HG03521 (cell line): ENCODE data around the gene NDUFS6.
"Not testable (repeated sequence)": the region's sequence is repeated elsewhere in the genome, so short reads cannot be mapped to it uniquely, and the experiment has no call there.

Experiments used
- ATAC-seq: cut with Tn5 transposase; IDR thresholded peaks from one replicate; pipeline ENCODE4 v1.9.1; 2021; ENCODE audit warnings: mild to moderate bottlenecking, moderate library complexity; ENCODE audit not compliant: unreplicated experiment

NDUFS6 gene

GRCh38 chr5:1781726-1782384, 19.4 kb upstream of the NDUFS6 start:
- ATAC-seq, result no peak

GRCh38 chr5:1782385-1783215, 18.6 kb upstream of the NDUFS6 start:
- ATAC-seq, result no peak

- ATAC-seq, result peak; percentile 69
These were observed 18.0 kb upstream of the NDUFS6 start for GRCh38 chr5:1783216-1783554.

GRCh38 chr5:1784197-1785050, 16.8 kb upstream of the NDUFS6 start:
- ATAC-seq, result no peak

GRCh38 chr5:1785062-1785461, 16.1 kb upstream of the NDUFS6 start:
- no peak for ATAC-seq

GRCh38 chr5:1785984-1786383, 15.2 kb upstream of the NDUFS6 start:
- no peak for ATAC-seq

GRCh38 chr5:1786621-1787471, 14.4 kb upstream of the NDUFS6 start:
- ATAC-seq, result no peak

GRCh38 chr5:1787472-1788047, 13.6 kb upstream of the NDUFS6 start:
- no peak for ATAC-seq

GRCh38 chr5:1788200-1788599, 13.0 kb upstream of the NDUFS6 start:
- ATAC-seq, result no peak

GRCh38 chr5:1788828-1789227, 12.4 kb upstream of the NDUFS6 start:
- no peak for ATAC-seq

GRCh38 chr5:1789438-1789833, 11.8 kb upstream of the NDUFS6 start:
- not testable (repeated sequence) for ATAC-seq

- no peak for ATAC-seq
These were observed 11.3 kb upstream of the NDUFS6 start for GRCh38 chr5:1789834-1790471.

GRCh38 chr5:1791176-1791575, 10.0 kb upstream of the NDUFS6 start:
- ATAC-seq, result no peak

- peak; percentile 98 for ATAC-seq
These were observed 8.4 kb upstream of the NDUFS6 start for GRCh38 chr5:1792842-1793266.

- ATAC-seq, result no peak
These were observed 7.9 kb upstream of the NDUFS6 start for GRCh38 chr5:1793301-1793740.

- ATAC-seq, result no peak
These were observed 7.0 kb upstream of the NDUFS6 start for GRCh38 chr5:1793966-1794900.

GRCh38 chr5:1794901-1795290, 6.3 kb upstream of the NDUFS6 start:
- ATAC-seq, result no peak

GRCh38 chr5:1795506-1795905, 5.7 kb upstream of the NDUFS6 start:
- ATAC-seq, result no peak

- ATAC-seq, result no peak
These were observed 5.3 kb upstream of the NDUFS6 start for GRCh38 chr5:1795931-1796330.
